Colon (tissue), 2 donors: Measurements from ENCODE around the gene CERS6.

Experiments
- FAIRE-seq: peaks from 2 replicates; lab custom pipeline; 2012; peaks lifted over from hg19 to GRCh38; lab: Jason Lieb, UNC
- donor health status: control.
- donor health status: control.

Gene CERS6

GRCh38 chr2:168445960-168446359 lies 10.1 kb upstream of the CERS6 start:
- FAIRE-seq, result no peak

DNA sequence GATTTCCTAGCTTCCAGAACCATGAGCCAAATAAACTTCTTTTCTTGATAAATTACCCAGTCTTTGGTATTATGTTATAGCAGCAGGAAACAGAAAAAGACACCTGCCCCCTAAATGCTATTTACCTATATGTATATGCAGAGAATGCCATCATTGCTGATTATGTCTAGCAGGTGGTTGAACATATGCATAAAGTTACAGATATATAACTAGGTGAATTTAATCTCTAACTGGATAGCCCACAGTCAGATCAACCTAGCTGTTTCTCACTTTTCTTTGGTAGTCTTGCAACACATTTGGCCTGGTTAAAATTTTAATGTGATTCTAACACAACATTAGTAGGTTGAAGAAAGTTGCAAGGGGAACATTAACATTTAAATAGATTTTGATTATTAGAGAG lies 7.1 kb upstream of the CERS6 start:
- no peak for FAIRE-seq

GRCh38 chr2:168449419-168449818 lies 6.7 kb upstream of the CERS6 start:
- no peak for FAIRE-seq

DNA sequence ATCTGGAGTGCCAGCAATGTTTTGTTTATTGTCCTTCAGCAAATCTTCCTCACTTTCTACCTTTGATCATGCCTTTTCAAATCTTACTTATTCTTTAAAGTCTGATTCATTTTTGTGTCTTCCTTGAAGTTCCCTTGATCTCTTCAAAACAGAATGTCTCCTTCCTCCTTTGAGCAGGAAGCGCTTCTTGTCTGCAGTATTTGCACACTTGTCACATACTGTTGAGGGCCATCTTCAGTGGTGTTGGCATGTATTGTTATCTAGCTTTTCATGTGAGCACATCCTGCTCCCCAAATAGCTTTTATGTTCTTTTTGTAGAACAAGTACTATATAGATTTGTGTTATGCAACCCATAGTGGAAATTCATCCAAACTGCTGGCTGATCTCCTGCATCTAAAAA lies 5.9 kb upstream of the CERS6 start:
- no peak for FAIRE-seq

DNA sequence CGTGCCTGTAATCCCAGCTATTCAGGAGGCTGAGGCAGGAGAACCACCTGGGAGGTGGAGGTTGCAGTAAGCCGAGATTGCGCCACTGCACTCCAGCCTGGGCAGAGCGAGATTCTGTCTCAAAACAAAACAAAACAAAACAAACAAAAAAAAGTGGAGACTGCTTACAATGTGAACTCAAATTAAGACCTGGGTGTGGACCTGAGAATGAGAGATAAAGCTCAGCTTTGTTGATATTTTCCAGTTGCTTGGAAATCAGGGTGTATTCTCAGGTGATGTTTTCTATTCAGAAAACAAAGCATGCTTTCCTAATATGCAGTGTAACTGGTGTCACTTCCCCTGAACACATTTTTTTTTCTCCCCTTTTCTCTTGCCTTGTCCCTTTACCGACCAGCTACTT lies 5.3 kb upstream of the CERS6 start:
- no peak for FAIRE-seq

DNA sequence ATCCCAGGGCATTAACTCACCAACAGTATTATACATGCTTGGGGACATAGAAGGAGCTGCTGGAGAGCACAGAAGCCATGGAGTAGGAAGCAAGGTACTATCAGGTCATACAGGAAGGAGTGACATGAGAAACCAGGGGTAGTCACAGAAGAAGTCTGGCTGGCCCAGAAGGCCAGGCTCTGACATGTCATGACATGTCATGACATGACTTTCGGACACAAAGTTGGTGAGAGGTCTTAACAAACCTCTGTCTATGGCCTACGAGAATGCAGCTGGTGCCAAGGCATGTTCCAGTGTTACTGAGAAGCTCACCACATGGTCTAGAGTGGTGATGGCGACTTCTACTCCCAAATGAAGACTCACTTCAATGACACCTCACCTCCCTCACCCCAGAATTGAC lies 3.3 kb upstream of the CERS6 start:
- FAIRE-seq, result no peak

DNA sequence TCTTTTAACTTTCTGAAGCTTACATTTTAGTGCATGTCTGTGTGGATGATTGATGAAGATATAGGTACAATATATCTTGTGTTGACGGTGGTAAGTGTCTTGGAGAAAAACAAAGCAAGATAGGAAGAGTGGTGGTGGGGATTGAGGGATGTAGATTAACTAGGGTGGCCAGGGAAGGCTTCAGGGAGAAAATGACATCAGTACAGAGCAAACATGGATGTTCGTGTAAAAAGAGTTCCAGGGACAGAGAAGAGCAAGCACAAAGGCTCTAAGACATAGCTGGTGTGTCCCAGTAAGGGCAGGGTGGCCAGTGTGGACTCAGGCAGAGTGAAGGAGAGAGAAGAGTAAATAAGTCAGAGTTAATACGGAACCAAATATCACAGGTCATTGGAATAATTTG lies 2.7 kb upstream of the CERS6 start:
- FAIRE-seq, result no peak

GRCh38 chr2:168454737-168455644 lies 1.1 kb upstream of the CERS6 start:
- no peak for FAIRE-seq

DNA sequence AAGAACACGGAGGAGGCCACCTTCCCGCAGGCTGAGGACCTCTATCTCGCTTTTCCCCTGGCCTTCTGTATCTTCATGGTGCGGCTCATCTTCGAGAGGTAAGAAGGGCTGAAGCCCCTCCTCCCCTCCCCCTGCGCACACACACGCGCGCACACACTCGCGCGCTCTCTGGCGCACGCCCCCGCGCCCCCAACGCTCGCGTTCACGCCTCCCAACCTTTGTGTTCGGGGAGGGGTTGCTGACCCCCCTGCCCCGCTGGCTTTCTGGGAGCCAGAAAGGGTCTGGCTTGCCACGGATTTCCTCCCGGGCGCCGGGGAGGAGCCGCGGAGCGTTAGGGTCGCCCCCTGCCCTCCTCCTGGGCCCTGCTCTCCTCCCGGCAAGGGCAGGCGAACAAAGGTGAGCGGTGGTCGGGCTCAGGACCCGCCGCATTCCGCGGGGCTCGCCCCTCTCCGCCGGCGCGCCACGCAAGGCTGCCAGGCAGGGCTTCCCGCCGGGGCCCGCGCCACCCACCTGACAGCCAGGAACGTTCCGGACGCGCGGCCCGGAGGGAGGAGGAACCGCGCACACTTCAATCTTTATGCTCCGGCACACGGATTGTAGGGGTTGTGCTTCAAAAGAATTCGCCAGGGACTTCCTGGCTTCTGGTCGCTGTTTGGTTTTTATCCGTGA lies 583 bp downstream of the CERS6 start:
- FAIRE-seq, result no peak

DNA sequence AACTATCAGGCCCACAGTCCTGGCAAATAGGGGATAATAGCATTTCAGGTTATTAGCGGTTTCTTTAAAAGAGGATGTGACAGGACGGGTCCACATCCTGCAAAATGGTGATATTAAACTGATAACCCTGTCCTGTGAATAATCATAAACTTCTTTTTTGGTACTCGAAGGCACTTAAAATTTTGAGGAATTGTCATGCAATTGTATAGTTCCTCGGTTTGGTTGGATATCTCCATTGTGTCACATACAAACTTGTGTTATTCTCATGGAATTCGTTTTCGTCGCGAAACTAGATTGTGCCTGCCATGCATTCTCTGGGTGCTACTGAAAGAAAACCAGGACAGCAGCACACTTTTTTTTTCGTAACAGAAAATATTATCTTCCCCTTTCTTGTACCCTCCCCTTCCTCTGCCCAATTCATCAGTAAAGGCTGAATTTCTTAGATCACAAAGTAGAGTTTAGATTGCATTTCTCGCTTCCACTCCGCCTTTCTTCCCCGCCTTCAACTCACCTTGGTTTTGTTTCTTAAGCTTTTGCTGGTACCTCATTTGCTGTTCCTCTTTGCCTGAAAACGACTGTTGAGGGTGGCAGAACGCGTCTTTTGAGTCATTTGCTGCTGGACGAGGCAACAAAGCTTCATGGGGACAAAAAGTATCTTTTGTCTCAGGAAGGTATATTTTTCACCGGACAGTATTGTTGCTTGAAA lies 1.3 kb downstream of the CERS6 start:
- no peak for FAIRE-seq

DNA sequence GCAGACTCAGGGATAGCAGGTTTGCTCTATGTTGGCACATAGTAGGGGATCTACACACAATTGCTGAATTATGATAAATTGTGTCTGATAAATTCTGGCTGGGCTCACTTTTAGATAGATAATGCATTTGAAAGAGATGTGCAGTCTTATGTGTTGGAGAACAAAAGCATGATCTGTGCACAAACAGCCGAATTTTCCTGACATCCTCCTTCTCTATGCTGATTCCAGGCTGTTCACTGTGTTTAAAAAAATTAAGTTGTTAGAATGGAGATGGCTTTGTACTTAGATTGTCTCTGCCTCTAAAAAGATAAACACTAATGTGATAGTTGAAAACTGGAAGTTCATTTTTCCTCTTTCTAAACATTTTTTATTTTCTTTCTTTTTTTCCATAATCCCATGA lies 2.1 kb downstream of the CERS6 start:
- FAIRE-seq, result no peak

DNA sequence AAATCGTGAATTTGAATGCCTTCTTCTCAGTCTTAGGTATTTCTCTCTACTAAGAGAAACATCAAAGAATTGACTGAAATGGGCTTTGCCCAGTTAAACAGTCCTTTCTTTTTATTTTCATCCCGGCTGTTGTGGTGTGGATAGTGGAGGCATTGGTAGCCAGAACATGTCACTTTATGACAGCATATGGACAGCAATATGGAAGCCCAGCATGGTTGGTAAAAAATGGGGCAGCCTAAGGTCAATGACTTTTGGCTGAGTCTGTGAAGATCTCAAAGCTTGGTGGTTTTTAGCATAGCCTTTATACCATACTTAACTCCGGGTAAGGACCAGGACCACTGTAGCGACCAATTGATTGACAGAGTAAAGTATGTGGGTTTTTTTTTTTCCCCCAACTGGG lies 3.2 kb downstream of the CERS6 start:
- no peak for FAIRE-seq

DNA sequence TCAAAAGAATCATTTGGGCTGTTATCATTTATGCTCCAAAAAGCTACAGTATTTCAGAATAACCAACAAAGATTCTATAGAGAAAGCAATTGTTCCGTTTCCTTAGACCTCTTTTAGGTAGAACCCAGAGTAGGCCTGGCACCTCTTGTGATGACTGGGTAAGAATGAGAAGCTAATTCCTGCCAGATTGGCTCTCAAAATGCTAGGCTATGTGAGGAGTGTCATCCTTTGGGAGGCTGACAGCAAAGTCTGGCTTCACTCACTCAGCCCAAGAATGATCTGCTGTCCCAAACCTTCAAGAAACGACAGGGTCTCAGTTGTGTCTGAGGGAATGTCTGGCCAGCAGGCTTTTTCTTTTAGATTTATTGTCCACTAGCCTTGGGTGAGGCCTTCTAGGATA lies 4.5 kb downstream of the CERS6 start:
- no peak for FAIRE-seq

DNA sequence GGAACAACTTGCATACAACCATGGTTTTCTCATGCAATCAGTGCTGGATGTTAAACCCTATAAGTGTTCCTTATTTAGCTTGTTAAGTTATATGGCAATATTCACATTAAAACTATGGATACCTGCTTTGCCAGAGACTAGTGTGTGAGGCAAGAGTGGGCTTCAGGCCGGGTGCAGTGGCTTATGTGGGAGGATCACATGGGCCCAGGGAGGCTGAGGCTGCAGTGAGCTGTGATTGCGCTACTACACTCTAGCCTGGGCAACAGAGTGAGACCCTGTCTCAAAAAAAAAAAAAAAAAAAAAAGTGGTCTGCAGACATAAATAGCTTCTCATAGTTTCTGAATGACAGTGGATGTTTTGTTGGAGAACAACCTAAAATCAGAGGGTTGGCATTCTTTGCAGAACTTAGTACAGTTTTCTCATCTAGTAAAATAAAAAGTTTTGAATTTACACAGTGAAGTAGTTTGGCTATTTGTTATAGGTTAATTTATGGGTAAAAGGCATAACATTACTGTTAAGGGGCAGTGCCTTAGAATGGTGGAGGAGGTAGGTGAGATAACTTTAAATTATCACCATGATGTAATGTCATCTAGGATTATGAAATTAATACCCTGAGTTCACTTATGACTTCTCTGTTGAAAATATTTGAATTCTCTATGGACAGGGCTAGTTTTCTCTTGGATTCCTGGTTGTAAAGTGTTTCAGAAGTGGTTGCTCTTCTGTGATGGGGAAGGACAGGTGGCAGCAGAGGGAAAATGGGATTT lies 5.3 kb downstream of the CERS6 start:
- FAIRE-seq, result no peak

- FAIRE-seq, result peak; percentile 14
Observed at GRCh38 chr2:168461942-168462331, 5.9 kb downstream of the CERS6 start.

DNA sequence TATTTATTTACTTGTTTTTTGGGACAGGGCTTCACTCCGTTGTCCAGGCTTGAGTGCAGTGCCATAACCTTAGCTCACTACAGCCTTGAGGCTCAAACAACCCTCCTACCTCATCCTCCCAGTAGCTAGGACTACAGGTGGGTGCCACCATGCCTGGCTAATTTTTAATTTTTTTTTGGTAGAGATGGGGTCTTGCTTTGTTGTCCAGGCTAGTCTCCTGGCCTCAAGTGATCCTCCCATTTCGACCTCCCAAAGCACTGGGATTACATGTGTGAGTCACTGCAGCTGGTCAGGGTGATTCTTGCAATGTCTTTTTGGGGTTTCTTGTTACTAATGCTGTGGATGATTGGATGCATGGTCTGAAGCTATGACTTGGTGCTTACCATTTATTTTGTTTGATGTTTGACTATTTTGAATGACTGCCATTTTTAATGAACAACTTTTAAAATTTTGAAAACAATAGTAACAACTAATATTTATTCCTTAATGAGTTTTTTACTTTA lies 6.5 kb downstream of the CERS6 start:
- FAIRE-seq, result no peak

GRCh38 chr2:168465594-168465993 lies 9.5 kb downstream of the CERS6 start:
- no peak for FAIRE-seq

- no peak for FAIRE-seq
Observed at GRCh38 chr2:168466190-168466737, 10.2 kb downstream of the CERS6 start.

DNA sequence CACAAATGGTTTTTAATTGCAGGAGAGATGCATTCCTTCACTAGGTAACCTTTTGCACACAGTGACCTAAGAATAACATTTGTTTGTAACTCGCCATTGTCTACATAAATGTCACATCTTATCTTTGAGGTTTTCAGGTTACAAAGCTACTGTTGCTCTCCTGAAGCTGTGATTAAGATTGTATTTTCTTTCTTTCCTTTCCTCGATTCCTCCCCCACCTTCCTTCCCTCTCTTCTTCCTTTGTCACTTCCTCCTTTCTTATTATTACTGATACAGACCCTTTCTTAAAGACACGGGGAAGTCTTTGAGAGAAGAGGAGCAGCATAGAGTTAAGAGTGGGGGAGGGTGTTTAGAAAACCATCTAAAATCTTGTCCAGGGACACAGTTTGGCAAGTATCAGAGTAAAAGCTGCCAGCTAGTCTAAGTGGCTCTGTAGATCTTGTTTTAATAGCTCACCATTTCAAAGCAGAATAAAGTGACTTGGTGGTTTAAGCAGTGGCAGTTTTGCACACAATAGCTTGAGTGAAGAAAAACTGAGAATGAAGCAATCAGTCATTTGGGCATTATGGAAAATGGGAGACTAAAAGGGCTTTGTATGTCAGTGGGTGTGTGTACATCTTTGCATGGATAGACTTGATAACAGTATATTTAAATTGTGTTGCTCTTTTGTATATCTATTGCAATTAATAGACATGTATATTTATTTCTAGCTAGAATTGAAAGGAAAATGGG lies 10.9 kb downstream of the CERS6 start:
- no peak for FAIRE-seq

DNA sequence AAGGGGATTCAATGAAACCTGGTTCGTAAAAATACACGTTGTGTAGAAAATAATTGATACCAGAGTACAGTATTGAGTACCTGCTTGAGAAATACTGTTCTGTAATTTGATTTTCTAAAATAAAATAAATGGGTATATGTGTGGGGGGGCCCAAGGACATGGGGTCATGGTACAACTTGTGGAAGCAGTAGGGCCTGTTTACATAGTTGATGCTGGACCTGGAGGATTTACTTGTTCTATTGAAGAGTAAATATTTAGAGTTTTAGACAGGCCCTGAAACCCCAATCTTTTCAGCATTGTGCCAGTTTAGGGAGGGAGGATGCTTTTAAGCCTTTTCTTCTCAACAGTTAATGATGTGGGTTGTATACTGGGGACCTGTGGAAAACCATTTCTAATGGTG lies 11.7 kb downstream of the CERS6 start:
- FAIRE-seq, result no peak

- FAIRE-seq, result no peak
Observed at GRCh38 chr2:168468354-168468753, 12.3 kb downstream of the CERS6 start.
